ENCODE results near the gene UROC1.

Gene UROC1

DNA sequence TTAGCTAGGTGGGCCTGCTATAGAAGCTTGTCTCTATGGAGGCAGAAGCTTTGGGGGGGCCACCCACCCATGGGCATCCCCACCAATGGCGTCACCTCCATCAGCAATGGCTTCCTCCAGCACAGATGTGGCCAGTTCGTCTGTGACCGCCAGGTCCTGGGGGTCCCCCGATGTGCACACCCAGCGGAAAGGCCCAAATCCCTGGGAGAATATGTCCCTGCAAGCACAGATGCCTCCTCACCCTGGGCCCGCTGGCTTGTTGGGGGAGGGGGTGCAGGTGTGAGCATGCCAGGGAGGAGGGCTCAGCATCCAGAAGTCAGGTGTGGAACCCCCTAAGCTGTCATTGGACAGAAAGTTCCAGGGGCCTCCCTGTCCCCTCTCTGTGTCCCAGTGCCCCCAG, 19.6 kb downstream of the UROC1 start:
- Histone ChIP-seq H3K36me3 (replicated peaks; ENCODE audit: insufficient read depth, low read length) (no peaks in the 10 kb centered on the region), H3K9ac (ENCODE audit: low read length) (no peak overlapping the region), H3K27me3 (replicated peaks; ENCODE audit: insufficient read depth, low read length) (no peaks in the 10 kb centered on the region), H3K9me2 (replicated peaks; ENCODE audit: insufficient read depth, low read length) (no peaks in the 10 kb centered on the region), H3K4me3 (ENCODE audit: low read length) (no peak overlapping the region), H4K20me1 (ENCODE audit: insufficient read depth, low read length) (no peaks in the 10 kb centered on the region), H3K27ac (ENCODE audit: low read length) (no peak overlapping the region), H2AFZ (ENCODE audit: low read length) (no peak overlapping the region), H3K9me3 (replicated peaks; ENCODE audit: insufficient read depth, low read length) (no peaks in the 10 kb centered on the region), H3K4me2 (ENCODE audit: low read depth, low read length) (no peak overlapping the region), H3F3A (ENCODE audit: insufficient read depth, low read length) (peaks cover 16% of the 10 kb centered on the region), H3K79me2 (ENCODE audit: low read length) (no peaks in the 10 kb centered on the region), H3K4me1 (ENCODE audit: low read length) (peaks cover 16% of the 10 kb centered on the region)
- no peak for DNase-seq
- TF ChIP-seq EZH2 (optimal IDR thresholded peaks at IDR 0.05; ENCODE audit: low read depth, low read length) (no peak), EZH2phosphoT487 (IDR thresholded peaks at IDR 0.05; ENCODE audit: low read length) (no peak)
- TF ChIP-seq, protein P1, sequence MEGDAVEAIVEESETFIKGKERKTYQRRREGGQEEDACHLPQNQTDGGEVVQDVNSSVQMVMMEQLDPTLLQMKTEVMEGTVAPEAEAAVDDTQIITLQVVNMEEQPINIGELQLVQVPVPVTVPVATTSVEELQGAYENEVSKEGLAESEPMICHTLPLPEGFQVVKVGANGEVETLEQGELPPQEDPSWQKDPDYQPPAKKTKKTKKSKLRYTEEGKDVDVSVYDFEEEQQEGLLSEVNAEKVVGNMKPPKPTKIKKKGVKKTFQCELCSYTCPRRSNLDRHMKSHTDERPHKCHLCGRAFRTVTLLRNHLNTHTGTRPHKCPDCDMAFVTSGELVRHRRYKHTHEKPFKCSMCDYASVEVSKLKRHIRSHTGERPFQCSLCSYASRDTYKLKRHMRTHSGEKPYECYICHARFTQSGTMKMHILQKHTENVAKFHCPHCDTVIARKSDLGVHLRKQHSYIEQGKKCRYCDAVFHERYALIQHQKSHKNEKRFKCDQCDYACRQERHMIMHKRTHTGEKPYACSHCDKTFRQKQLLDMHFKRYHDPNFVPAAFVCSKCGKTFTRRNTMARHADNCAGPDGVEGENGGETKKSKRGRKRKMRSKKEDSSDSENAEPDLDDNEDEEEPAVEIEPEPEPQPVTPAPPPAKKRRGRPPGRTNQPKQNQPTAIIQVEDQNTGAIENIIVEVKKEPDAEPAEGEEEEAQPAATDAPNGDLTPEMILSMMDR (IDR thresholded peaks at IDR 0.05; ENCODE audit: low read length) = no peak

DNA sequence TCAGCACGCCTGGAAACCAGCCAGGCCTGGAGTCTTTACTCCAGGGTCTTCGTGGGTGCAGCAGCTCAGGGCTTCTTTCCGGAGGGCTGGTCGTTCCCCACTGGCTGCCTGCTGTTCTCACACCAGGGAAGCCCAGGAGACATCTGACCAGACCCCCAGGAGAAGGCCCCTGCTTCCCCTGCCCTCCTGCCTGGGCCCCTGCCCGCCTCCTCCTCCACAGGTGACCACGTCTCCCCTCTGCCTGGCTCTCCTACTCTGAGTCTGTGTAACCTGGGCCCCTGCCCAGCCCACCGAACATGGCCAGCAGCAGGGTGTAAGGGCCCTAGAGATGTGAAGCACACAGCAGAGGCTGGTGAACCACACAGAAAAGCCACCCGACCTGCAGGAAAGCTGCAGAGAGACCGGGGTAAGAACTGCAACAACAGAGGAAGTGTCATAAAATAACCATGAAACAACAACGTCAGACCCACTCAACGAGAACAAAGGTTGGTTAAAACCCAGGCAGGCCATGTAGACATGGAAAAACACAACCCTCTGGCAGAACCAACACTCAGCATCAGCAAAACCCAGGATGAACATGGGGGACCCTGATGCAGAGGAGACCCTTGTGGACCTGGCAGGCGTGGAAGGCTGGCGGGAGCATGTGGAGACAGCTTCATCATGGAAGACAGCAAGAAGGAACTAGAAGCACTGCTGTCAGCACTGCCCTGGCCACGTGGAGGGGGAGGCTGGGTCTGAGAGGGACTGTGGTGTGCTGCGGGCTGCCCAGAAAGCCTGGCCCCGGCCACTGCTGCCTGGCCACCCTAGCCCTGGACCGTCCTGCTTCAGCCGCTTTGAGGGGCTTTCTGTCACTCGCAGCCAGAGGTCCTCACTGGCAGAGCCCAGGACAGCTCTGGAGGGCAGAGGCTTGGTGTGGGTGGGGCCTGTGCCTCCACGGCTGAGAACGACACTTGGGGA, 20.4 kb downstream of the UROC1 start:
- no peak for TF ChIP-seq EZH2phosphoT487 (IDR thresholded peaks at IDR 0.05; ENCODE audit: low read length)
- TF ChIP-seq EZH2 (optimal IDR thresholded peaks at IDR 0.05; ENCODE audit: low read depth, low read length) = no peak
- TF ChIP-seq, protein P1 (IDR thresholded peaks at IDR 0.05; ENCODE audit: low read length) = no peak
- Histone ChIP-seq H3K27me3 (replicated peaks; ENCODE audit: insufficient read depth, low read length) (no peaks in the 10 kb centered on the region), H3K4me1 (ENCODE audit: low read length) (peaks cover 20% of the 10 kb centered on the region), H3K9me2 (replicated peaks; ENCODE audit: insufficient read depth, low read length) (no peaks in the 10 kb centered on the region), H3K4me3 (ENCODE audit: low read length) (no peak overlapping the region), H4K20me1 (ENCODE audit: insufficient read depth, low read length) (no peaks in the 10 kb centered on the region), H2AFZ (ENCODE audit: low read length) (no peak overlapping the region), H3K4me2 (ENCODE audit: low read depth, low read length) (no peak overlapping the region), H3K36me3 (replicated peaks; ENCODE audit: insufficient read depth, low read length) (no peaks in the 10 kb centered on the region), H3F3A (ENCODE audit: insufficient read depth, low read length) (peaks cover 18% of the 10 kb centered on the region), H3K79me2 (ENCODE audit: low read length) (no peaks in the 10 kb centered on the region), H3K9ac (ENCODE audit: low read length) (no peak overlapping the region), H3K9me3 (replicated peaks; ENCODE audit: insufficient read depth, low read length) (no peaks in the 10 kb centered on the region), H3K27ac (ENCODE audit: low read length) (no peak overlapping the region)
- DNase-seq = no peak

DNA sequence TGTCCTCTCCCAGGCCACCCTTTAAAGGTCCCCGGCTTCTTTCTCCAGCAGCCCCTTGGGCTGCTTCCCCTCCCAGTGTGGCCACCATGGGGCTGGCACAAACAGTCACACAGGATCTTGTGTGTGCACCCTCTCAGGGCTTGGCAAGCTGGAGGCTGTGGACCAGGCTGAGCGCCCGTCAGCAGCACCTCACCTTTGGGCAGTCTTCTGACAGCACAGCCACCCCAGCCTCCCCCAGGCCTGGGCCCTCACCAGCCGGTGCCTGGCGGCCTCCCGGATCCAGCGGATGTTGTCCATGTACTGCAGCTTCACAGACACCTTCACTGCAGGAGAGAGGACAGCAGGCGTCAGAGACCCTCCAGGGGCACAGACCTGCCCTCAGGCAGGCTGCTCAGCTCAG, 21.8 kb downstream of the UROC1 start:
- no peaks in the 10 kb centered on the region for H3K27me3 ChIP-seq (replicated peaks; ENCODE audit: insufficient read depth, low read length)
- peaks cover 20% of the 10 kb centered on the region for H3K4me1 ChIP-seq (ENCODE audit: low read length)
- H4K20me1 ChIP-seq (ENCODE audit: insufficient read depth, low read length) = no peaks in the 10 kb centered on the region
- no peaks in the 10 kb centered on the region for H3K79me2 ChIP-seq (ENCODE audit: low read length)
- H3F3A ChIP-seq (ENCODE audit: insufficient read depth, low read length) = peaks cover 18% of the 10 kb centered on the region
- no peaks in the 10 kb centered on the region for H3K9me3 ChIP-seq (replicated peaks; ENCODE audit: insufficient read depth, low read length)
- no peak overlapping the region for H2AFZ ChIP-seq (ENCODE audit: low read length)
- TF ChIP-seq EZH2 (optimal IDR thresholded peaks at IDR 0.05; ENCODE audit: low read depth, low read length) (no peak), EZH2phosphoT487 (IDR thresholded peaks at IDR 0.05; ENCODE audit: low read length) (no peak)
- TF ChIP-seq, protein P1 (IDR thresholded peaks at IDR 0.05; ENCODE audit: low read length) = no peak
- H3K9ac ChIP-seq (ENCODE audit: low read length) = no peak overlapping the region
- no peaks in the 10 kb centered on the region for H3K36me3 ChIP-seq (replicated peaks; ENCODE audit: insufficient read depth, low read length)
- H3K9me2 ChIP-seq (replicated peaks; ENCODE audit: insufficient read depth, low read length) = no peaks in the 10 kb centered on the region
- H3K4me2 ChIP-seq (ENCODE audit: low read depth, low read length) = no peak overlapping the region
- H3K27ac ChIP-seq (ENCODE audit: low read length) = no peak overlapping the region
- no peak overlapping the region for H3K4me3 ChIP-seq (ENCODE audit: low read length)
- no peak for DNase-seq
